NCI-H748 (cell line): ENCODE measurements around the gene KCNQ1.

Experiments
- DNase-seq: peaks from one replicate; lab custom pipeline; 2025; ENCODE audit not compliant: unreplicated experiment; lab: John Stamatoyannopoulos, UW

The KCNQ1 gene

DNA sequence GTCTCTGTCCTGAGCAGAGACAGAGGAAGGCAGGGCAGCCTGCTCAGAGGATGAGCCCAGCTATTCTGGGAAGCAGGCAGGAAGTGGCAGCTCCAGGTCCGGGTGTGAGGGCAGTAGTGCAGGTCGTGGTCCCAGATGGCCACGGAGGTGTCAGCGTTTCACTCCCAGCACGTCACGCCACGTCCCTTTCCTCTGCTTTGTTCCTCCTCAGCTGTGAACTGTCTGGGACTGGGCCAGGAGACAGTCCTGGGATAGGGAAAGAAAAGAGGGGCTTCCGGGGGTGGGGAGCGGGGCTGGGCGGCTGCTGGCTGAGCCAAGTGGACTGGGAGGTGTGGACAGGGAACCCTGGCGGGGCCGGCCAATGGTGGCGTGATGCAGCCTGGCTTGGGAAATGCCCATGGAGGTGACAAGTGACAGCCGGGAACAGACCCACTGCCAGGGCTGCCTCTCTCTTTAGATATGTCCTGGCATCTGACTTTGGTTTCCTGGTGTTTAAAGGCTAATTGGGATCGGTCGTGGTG is 64.7 kb downstream of the KCNQ1 start:
- DNase-seq: no peak

DNA sequence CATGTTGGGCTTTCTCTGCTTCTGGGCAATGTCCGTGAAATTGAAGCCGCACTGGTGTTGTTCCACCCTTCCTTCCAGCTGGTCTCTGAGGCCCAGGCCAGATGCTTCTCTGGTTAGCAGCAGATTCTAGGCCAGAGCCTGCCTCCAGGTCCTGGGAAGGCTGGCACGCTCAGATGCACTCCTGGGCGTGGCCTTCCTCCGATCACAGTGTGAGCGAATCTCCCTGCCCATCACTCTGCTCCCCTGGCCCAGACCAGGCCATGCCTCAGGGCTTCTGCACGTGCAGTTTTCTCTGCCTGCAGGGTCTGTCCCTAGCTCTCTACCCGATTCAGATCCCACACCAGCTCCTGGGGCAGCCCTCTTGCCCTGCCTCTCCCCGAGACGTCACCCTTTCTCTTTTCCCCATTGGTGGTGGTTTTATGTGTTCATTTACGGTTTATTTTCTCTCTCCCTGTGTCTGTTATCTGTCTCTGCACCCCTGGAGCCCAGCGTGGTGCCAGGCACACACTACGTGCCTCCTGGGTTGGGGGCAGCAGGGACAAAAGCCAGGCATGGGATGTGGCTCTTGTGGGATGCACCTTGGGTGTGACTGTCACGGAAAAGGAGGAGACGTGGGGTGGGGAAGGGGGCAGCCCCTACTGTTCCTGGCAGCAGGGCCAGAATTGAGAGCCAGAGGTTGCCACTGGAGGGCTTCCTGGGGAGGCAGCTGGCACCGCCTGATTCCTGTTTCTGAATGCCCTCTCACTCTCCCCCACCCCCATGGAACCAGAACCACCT is 66.0 kb downstream of the KCNQ1 start:
- DNase-seq: no peak

DNA sequence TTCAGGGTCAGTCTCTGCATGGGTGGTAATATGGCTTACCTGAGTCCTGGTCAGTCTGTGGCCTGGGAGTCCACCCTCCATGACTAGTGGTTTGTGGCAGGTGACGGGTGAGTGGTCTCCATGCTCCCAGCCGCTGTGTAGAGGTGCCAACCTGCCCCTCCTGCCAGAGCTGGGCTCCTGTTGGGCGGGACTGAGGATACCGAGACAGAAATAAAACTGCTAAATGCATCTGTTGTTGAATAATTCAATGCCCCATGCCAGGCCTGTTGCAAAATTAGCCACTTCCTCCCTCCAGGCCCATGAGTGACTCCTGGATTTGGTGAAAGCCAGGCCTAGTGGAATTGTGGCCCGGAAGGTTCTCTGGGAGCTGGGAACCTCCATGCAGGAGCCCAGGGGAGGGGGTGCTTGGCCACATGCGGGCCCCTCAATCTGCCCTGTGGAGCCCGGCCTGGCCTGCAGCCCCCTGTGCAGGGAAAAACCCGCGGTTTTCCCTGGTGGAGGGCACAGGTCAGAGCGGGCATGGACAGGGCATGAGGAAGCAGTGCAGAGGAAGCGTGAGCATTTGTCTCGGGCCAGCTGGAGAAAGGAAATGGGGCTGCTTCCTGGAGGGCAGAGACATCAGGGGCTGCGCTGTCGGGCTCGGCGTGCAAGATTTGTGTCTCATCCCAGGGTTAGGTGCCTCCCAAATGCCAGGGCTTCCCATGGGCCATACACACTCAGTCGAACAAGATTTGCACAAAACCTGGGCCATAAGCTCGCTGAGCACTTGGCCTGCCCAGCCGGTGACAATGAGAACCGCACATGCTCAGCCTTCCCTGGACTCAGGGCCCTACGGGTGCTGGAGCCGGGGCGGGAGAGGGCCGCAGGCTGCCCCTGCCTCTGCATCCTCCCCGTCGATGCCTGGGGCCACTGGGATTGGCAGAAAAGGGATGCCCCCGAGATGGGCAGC is 66.9 kb downstream of the KCNQ1 start:
- no peak for DNase-seq

DNA sequence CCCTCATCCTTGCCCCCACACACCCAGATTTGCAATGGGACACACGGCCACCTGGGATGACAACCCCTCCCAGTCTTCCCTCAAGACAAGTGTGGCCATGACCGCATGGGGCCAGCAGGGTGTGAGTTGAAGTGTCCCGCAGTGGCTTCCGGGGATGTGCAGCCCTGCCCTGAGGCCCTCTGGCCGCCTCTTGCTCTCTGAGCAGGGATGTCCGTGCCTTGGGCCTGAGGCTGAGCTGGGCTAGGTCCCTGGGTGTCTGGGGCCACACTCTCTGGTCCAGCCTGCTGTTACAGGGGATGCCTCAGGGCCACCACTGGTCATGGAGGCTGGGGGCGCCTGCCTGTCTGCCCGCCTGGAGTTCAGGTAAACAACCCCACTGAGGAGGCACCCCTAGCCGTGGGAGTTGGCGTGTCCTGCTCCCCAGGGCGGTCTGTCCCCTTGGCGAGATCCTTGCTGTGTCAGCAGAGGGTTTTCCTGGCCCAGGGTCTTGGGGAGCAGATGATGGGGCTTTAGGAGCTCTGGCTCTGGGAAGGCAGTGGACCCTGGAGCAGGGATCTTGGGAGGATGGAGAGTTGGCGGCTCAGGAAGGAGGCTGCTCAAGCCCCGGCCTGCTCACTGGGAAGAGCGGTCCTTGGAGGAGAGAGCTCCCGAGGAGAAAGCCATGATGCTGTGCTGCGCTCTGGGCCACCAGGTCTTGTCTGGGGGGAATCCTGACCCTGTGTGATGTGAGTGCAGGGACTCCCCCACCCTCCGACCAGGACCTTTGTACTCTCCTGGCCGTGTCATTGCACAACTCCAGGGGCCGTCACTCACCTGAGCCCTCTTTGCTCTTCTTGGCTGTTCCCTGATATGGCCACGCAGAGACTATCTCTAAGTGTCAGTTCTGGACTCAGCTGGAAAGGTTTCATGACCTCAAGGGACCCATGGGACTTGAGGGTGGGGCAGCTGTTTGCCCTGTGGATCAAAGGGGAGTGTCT is 67.9 kb downstream of the KCNQ1 start:
- no peak for DNase-seq

DNA sequence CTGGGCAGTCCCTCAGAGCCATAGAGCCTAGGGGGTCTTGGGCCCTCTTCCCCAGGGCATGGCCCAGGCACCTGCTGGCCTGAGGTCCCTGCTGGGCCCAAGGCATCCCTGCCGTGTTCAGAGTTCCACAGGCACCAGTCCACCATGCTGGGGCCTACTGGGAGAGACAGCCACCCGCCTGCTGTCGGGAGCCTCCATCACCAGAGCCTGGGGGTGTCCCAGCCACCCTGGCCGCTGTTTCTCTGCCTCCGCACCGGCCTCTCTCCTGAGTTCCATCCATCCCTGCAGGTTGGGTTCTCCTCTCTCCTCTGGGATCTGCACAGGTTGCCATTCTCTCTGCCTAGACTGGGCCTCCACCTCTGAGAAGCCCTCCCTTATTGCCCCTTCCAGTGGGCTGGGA is 68.6 kb downstream of the KCNQ1 start:
- DNase-seq: no peak

DNA sequence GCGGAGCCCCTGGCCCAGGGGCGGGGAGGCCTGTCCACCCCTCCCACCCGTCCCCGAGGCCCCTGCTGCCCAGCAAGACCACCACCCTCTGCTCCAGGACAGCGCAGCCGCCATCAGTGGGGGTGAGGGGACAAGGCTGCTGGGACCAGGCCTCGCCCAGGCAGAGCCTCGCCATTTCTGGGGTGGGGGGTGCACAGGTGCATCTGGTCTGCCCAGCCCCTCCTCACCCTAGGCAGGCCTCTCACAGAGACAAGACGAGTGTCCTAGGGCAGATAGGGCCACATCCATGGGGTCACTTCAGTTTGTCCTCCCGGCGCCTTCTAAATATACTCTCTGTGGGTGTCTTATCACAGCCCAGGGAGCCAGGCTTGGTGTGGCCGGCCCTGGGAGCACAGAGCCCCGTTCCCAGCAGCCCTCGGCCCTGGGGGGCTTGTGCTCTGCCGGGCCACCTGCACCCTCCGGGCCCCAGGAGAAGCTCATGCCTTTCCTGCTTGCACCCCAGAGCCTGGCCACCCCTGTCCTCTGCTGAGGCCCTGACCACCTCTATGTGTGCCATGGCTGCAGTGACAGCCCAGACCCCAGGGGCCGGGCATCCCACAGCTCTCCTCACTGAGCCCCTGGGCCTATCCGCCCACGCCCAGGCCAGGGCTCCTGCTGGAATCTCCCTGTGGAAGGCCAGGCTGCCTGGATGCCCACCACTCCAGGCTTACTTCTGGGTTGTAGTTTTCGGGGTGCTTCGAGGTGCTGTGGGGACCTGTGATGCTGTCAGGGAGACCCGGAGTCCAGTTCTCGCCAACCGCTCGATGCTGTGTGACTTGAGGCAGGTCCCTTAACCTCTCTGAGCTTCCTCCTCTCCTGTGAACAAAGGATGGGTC is 70.8 kb downstream of the KCNQ1 start:
- no peak for DNase-seq

DNA sequence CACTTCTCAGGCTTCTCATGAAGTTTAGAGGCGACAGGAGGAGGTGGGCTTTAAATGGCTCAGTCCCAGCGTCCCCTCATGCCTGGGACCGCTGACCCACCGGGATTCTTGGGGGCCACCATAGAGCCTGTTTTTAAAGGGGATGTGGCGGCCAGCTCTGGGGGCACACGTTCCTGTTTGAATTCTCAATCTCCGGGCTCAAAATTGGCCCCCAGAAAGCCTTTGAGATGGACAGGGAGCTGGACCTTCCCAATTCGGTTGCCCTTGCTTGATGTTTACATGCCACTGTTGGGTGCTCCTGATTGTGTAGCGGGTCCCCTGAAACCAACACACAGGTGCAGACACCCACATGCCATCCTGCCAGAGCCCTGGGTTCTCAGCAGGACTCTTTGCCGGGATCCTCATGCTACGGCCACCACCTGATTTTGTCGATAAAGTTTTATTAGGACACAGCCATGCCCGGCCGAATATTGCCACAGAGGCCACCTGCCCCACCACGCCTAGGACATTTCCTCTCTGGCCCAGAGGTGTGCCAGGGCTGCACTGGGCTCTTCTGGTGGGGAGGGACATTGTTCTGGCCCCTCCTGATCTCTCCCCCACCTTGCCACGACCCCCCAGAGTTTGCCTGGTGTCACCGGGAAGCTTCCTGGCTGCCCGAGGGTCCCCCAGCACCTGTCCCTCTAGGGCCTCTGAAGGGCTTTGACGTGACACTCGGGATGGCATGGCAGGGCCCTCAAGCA is 71.6 kb downstream of the KCNQ1 start:
- no peak for DNase-seq

DNA sequence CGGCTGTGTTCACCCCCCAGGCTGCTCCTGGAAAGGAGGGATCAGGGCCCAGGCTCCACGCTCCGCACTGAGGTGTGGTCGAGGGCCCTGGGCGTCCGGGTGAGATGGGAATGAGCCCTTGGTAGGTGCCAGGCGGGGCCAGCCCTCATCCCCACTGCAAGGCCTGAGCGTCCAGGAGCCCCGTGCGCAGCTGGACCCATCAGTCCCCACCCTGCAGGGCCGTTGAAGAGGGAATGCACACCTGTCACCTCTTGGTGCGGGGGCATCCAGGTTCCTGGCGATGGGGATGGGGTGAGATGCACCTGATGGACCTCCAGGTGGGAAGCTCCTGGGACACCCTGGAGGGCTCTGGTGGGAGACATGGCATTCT is 72.2 kb downstream of the KCNQ1 start:
- DNase-seq: no peak

DNA sequence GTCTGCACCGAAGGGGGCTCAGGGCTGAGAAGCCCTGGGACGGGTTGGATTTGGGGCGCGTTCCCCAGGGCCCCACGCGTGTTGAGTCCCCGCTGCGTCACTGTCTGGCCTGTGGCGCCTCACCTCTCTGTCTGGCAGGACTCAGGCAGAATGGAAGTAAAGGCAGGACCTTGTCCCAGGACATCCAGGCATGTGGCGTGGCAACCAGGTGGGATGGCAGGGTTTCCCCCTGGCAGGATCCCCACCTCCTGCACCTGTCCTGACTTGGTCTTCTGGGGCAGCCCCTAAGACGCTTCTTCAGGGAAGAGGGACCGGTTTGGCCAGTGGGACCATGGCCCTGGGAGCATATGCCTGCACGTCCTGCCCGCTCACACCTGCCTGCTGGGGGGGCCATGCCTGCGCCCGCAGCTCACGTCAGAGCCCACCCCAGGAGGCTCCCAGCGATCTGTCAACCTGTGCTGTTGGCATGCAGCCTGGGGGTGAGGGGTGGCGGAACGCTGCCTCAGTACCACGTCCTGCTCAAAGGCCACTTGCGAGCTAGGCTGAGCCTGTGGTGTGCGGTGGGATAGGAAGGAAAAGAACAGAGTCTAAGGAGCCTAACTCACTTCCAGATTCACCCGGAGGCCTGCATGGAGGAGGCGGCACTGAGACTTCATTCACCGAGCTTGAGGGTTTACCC is 72.7 kb downstream of the KCNQ1 start:
- no peak for DNase-seq

DNA sequence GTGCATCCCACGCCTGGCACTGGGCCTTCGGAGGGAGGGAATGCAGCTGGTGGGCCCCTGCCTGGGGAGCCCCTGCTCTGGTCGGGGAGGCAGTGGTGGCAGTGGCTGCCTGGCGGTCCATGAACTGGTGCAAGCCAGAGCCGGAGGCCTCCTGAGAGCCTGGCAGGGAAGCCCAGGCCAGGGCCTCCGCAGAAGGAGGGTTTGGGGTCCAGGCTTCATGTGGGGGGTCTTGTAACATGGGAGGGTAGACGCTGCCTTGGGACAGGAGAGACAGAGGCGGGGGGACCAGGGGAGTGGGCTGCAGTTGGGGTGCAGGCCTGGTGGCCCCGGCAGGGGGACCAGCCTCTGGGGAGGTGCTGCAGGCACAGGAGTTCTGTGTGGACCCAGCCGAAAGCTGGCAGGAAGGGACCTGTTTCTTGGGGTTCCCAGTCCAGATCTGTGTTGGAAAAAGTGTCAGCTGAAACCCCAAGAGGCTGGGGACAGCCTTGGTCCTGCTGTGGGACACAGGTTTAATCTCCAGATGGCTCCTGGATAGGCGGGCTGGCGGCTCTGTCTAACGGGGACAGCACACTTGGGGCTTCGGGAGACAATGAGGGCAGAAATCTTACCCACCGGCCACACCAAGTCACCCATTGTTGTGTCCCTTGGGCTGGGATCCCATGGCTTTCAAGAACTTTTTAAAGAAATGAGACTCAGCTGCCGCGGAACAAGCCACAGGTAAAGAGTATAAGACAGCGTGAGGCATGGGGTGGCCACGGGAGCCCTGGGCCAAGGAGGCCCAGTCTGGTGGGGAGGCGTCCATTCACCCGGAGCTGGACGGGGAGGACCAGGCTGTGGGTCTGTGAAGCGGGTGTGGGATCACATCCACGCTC is 73.5 kb downstream of the KCNQ1 start:
- DNase-seq: no peak

DNA sequence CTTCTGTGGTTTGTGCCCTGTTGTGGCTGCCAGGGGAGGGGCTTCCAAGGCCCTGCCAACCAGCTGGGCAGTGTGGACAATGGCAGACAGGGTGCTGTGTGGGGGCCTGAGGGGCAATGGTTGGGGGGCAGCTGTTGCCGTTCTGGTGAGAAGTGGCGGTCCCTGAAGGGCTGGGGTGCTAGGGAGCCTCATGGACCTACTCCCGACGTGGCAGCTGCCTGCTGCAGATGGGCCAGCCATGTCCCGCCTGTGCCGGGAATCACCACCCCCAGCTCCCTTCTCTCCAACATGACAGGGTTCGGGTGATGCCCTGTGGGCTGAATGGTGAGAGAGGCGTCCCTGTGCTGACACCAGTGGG is 74.2 kb downstream of the KCNQ1 start:
- DNase-seq: no peak

DNA sequence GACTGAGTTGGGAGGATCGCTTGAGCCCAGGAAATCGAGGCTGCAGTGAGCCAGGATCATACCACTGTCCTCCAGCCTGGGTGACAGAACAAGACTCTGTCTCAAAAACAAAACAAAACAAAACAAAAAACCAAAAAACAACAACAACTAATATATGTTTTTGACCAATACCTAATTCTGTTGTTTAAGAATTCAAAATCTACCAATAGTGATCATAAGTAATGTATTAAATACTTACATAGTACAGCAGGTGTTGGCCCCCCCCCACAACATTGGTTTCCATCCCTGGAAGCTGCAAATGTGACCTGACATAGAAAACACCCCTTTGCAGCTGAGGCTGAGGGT is 74.7 kb downstream of the KCNQ1 start:
- no peak for DNase-seq

DNA sequence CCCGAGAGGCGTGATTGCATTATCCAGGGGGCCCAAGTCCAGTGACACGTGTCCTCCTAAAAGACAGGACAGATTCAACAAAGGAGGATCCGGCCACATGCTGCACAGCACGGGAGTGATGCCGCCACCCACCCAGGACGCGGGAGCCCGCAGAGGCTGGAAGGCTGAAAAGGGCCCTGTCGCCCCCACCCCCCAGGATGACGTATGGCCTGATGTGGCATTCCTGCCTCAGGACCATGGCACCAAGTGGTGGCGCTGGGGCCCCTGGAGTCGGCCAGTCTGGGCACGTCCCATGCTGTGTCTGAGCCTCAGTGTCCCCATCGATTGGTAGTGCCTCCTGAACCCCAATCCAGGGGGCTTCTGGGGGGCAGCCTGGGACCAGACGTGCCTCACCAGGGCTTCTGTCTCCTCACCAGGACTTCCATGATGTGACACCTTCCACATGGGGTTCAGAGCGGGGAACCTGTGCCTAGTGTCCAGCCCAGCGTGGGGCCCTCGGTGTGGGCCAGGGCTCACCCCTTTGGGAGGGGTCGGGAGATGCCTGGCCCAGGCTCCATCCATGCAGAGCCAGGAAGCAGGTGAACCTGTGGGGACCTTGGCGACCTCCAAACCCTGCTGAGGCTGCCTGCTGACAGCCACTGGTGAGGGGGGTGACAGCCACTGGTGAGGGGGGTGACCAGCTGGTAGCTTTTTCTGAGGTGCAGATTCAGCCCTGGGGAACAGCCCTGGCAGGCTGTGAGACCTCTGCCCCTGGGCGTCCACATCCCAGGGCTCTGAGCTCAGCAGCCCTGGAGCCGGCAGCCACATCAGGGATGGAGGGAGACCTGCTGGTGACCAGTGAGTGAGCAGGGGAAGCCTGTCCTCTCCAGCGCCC is 75.3 kb downstream of the KCNQ1 start:
- no peak for DNase-seq

DNA sequence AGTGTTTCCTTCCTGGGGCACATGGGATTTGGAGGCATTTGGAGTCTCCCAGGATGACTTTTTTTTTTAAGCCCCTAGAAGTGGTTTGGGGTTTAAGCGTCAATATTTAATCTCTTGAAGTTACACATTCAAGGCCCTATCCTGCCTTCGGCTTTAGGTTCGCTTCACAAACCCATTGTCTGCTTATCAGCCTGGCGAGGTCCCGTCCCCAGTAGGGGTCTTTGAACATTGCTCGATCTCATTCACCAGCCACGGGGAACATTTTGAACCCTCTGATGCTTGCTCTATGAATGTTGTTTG is 75.9 kb downstream of the KCNQ1 start:
- DNase-seq: no peak

DNA sequence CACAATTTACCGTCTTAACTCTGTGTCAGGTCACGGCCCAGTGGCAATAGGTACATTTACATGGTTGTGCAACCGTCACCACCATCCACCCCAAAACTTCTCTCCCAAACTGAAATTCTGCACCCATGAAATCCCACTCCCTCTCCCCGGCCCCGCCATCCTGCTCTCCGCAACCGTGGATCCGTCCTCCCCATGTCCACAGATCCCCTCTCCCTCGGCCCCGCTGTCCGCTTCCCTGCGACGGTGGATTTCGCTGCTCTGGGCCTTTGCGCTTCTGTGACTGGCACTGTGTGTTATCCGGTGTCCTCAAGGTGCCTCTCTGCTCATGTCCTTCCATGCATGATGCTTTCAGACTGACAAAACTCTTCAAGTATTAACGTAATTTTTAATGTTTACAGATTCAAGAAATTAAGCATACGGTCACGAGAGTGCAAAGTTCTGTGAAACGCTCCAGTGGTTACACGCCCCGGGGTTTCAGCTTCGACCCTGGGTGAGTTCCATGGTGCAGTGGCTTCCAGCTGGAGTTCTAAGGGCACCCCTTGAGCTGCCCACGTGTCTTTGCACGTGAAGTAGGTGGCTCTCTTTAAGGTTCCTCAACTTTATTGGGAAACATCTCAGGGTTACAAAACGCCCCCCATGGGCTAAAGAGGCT is 76.4 kb downstream of the KCNQ1 start:
- no peak for DNase-seq

DNA sequence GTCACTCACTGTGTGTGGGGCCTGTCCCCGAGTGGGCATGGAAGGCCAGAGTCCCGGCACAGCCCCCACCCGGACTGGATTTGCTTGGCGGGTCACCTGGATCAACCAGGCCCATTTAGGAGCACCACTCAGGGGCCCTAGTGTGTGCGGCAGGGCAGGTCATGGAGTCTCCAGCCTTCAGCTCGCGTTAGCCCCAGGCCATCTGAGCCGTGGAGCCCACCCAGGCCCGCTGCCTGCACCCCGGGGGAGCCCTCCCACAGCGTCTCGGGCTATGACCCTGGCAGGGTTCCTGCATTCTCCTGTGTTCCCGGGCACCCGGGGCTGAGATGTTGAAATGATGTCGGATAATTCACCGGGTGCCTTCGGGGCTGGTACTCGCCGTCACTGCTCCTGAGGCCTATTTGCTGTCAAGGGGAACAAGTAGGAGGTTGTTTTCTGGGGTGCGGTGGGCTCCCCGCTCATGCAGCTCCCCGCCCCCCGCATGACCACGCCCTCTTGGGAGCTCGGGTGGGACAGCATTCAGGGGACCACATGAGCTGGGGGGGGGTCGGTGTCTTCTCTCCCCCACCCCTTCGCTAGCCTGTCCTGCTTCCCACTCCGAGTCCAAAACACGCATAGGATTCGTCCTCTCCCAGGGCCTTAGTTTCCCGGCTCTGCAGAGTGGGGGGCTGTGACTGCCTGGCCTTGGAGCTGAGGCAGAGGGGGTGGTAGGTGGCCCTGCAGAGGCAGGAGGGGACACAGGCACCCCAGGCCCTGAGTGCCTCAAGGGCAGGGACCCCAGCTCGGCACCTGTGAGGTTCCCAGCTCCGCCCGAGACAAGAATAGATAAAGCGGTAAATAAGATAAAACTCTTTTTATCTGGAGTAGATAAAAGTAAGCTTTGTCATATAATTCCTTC is 77.2 kb downstream of the KCNQ1 start:
- DNase-seq: no peak
